HepG2 (cell line): ENCODE measurements around the gene GRM8.

ENCODE experiments used
- EZH2 ChIP-seq: conservative IDR thresholded peaks from 2 replicates; pipeline ENCODE4 v1.6.1; 2012; ENCODE audit warnings: mild to moderate bottlenecking, low read depth, low read length, moderate library complexity
- RFX5 ChIP-seq: IDR thresholded peaks from 2 replicates; pipeline ENCODE4 v1.6.1; 2011; ENCODE audit warnings: low read depth, low read length, improper control_type of control experiment

DNA sequence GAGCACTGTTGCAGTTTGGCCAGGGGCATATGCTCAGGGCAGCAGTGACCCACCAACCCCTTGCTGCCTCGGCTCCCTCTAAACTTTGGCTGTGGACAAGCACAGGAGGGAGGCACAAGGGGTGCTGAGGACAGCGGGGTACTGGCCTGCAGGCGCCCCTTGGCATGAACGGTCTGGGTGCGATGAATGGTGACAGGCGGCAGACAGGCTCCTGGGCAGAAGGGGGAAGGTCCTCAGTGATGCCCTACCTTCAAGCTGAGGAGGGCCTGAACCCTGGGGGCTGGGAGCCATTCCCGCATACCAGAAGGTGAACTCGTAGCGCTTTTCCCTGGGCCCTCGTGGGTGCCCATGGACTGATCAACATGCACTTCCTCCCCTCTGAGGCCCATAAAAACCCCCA is 567.1 kb downstream of the GRM8 start:
- TF ChIP-seq RFX5 (no peak), EZH2 (no peak)
